ENCODE data around the gene MOSPD3.

DNA sequence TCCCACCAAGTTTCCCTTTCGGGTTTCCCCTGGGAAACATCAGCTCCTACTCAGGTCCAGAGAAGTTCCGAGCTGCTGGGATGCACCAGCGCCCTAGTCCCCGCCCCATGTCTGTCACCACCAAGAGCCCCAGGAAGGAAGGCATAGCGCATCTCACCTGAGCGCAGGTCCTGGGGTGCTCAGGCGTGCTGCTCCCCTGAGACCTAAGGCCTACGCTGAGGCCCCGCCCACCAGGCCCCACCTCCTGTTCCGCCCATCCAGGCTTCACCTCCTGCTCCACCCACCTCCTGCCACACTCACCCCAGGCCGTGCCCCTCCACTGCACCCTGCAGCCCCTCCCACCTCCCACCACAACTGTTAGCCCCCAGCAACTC is 30.2 kb downstream of the MOSPD3 start:
- TF ChIP-seq EZH2 (IDR thresholded peaks at IDR 0.05; ENCODE audit: low read length) = no peak
- TF ChIP-seq, protein P1, sequence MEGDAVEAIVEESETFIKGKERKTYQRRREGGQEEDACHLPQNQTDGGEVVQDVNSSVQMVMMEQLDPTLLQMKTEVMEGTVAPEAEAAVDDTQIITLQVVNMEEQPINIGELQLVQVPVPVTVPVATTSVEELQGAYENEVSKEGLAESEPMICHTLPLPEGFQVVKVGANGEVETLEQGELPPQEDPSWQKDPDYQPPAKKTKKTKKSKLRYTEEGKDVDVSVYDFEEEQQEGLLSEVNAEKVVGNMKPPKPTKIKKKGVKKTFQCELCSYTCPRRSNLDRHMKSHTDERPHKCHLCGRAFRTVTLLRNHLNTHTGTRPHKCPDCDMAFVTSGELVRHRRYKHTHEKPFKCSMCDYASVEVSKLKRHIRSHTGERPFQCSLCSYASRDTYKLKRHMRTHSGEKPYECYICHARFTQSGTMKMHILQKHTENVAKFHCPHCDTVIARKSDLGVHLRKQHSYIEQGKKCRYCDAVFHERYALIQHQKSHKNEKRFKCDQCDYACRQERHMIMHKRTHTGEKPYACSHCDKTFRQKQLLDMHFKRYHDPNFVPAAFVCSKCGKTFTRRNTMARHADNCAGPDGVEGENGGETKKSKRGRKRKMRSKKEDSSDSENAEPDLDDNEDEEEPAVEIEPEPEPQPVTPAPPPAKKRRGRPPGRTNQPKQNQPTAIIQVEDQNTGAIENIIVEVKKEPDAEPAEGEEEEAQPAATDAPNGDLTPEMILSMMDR (optimal IDR thresholded peaks at IDR 0.05 in 1 of 3, IDR thresholded peaks at IDR 0.05 in 1 of 3, conservative IDR thresholded peaks at IDR 0.05 in 1 of 3; ENCODE audit: extremely low read depth in 1 of 3, insufficient read depth in 2 of 3, low read length in 3 of 3) = no peak
